GM12873 (cell line): ENCODE measurements around the gene DSCAML1.

Source experiments
- TF ChIP-seq, protein P1 (sequence below): IDR thresholded peaks from 2 replicates; pipeline ENCODE4 v1.5.1; 2012; ENCODE audit warnings: low read depth, mild to moderate bottlenecking, moderate library complexity, low read length, control low read depth; ENCODE audit not compliant: insufficient read depth; ENCODE audit errors: missing control alignments

Gene DSCAML1

DNA sequence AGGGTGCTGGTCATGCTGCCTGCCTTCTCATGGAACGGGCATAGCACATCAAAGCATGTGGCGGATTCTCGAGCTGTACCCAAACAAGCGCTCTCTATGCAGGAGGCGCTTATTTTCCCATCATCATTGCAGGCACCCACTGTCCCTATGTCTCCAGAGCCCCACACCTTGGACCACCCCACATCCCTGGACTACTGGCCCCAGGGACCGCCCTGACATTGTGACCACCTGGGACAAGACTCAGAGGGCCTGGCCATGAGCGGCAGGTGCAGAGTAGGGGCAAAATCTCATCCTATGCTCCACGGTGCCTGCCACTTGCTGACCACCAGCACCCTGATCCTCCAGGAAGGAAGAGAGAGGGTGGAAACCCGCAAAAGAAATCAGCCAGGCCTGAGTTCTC is 170.4 kb downstream of the DSCAML1 start:
- TF ChIP-seq, protein P1, sequence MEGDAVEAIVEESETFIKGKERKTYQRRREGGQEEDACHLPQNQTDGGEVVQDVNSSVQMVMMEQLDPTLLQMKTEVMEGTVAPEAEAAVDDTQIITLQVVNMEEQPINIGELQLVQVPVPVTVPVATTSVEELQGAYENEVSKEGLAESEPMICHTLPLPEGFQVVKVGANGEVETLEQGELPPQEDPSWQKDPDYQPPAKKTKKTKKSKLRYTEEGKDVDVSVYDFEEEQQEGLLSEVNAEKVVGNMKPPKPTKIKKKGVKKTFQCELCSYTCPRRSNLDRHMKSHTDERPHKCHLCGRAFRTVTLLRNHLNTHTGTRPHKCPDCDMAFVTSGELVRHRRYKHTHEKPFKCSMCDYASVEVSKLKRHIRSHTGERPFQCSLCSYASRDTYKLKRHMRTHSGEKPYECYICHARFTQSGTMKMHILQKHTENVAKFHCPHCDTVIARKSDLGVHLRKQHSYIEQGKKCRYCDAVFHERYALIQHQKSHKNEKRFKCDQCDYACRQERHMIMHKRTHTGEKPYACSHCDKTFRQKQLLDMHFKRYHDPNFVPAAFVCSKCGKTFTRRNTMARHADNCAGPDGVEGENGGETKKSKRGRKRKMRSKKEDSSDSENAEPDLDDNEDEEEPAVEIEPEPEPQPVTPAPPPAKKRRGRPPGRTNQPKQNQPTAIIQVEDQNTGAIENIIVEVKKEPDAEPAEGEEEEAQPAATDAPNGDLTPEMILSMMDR, result no peak

DNA sequence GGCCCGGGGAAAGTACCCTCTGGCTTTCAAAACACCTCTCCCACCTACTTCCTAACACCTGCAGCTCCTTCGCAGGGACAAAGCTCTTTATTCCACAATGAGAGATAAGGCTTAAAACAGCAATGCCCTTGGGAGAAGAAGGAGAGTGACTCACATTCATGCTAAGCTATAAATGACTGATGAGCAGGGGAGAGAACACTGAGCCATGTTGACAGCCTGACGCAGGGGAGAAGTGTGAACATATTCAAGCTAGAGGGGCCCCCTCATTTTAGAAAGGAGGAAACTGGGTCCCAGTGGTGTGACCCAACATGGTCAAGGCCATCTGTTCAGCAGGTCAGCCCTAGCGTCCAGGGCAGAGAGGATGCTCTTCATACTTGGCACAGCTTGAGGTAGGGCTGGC is 171.8 kb downstream of the DSCAML1 start:
- TF ChIP-seq, protein P1, result no peak

DNA sequence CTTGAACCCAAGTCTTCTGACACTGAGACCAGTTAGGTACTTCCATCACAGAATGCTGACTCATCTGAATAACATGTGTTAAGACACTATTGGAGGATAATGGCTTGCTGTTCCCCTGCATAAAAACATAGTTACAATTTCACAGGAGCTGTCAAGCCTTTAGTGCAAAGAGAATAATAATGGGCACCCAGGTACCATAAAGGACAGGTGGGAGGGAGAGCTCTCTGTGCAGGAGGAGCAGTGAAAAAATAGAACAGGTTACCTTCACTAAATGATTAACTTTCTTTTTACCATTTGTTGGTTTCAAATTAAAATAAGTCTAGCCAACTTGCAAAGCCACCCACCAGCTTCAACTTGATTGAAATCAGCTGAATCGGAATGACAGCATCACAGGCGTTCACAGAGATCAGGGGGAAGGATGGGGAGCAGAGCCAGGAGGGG is 173.2 kb downstream of the DSCAML1 start:
- TF ChIP-seq, protein P1, result no peak

DNA sequence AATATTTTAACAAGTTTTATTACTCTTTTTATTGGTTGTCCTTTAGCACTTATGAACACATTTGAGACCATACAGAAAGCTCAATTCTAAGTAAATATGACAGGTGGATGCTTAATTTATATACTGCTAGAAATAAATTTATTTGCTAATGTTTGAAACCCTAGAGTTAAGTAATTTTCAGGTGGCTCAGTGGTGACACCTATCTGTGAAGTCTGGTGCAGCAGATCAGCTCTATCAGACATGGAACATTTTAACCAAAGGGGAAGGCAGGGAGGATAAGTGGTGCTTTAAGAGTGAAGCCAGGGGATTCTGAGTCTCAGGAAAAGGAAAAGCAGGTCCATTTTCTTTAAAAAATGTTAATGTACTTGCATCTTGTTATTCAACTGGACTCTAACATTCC is 175.8 kb downstream of the DSCAML1 start:
- TF ChIP-seq, protein P1, result peak; percentile 62

DNA sequence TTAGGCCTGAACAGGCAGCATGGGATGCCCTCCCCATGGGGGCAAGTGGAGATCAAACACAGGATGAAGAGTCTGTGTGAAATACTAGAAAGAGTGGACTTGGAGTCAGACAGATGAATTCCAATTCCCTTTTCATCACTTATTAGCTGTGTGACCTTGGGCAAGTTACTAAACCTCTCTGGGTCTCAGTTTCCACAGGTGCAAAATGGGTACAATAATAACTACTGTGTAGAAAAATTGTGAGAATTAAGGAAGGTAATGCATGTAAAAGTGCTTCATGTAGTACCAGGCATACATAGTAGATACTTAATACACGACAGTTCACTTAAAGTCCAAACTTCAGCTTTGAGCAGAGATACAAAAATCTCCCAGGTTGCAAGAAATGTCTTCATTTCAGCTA is 176.4 kb downstream of the DSCAML1 start:
- TF ChIP-seq, protein P1, result no peak

DNA sequence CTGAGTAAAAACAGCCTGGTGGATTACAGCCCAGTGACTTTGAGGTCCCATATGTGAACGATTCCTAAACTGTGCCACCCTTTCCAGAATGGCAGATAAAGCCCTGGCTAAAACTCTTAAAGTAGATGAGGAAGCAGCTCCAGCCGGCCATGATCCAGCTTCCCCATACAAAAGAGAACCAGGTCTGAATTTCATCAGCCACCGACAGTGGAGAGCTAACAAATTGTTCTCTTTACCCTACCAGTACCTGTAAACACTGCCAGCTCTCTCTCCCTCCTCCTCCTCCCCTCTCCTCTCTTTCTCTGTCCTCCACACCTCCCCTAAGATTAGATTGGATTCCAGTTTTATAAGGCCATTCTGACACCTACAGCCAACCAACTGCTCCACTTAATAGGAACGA is 176.9 kb downstream of the DSCAML1 start:
- TF ChIP-seq, protein P1, result no peak

DNA sequence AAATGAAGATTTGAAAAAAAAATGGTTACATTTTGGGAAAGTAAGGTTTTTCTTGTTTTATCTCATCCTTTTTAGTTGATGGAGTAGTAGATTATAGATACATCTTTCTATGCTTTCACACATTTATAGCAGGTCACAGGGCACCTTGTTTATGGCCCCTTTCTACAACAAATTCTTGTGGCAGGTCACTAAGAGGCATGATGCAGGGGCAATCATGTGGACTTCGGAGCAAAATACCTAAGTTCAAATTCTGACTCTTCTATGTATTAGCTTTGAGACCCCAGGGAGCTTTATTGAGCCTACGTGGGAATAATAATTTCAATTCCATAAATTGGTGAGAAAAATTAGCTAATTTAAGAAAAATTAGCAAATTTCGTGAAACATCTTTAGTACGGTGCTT is 177.4 kb downstream of the DSCAML1 start:
- TF ChIP-seq, protein P1, result no peak
